ENCODE measurements around the gene E4F1.

E4F1 gene

DNA sequence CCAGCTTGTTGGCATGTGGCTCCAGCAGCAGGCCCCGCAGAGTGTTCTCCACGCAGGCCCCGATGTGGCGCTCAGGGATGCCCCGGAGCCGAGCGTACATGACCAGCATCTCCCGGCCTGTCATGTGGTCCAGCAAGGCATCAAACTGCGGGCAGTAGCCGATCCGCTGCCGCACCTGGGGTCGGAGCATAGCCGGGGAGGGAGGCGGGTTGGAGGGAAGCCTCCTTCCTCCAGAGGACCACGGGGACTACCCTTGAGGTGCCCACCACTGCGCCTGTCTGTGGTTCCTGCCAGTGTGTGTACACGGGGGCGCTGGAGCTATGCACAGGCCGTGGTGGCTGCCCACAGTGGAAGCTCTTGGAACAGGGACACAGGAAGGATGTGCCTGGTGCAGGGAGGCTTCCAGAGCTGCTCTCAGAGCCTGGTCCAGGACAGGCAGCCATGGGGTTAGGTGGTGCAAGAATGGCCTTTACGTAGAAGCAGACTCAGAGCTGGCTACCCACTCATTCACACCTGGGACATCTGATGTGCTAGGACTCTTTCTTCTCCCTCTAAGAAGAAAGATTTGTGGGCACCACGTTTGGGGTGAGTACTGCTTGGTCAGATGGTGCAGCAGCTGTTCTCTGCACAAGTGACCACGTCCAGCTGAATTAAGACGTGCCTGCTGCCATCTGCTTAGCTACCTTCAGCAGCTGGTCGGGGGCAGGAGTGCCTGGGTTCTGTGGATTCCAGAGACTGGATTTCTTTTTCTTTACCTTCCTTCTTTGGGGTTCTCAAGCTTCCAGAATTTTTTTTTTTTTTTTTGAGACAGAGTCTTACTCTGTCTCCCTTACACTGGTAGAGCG lies 55.8 kb downstream of the E4F1 start:
- H3K9ac ChIP-seq (ENCODE audit: low read depth, low read length), result no peak overlapping the region
- no peaks in the 10 kb centered on the region for H3K4me1 ChIP-seq (ENCODE audit: control insufficient read depth, insufficient read depth, low read length)
- H3K27me3 ChIP-seq (ENCODE audit: control insufficient read depth, insufficient read depth, low read length), result no peaks in the 10 kb centered on the region
- H3K4me3 ChIP-seq (ENCODE audit: low read depth, low read length), result no peak overlapping the region
- H3K27ac ChIP-seq (ENCODE audit: low read depth, low read length), result no peak overlapping the region
- no peaks in the 10 kb centered on the region for H3K36me3 ChIP-seq (ENCODE audit: control insufficient read depth, insufficient read depth, low read length)
- H3K9me3 ChIP-seq (ENCODE audit: control insufficient read depth, insufficient read depth, low read length), result no peaks in the 10 kb centered on the region

GRCh38 chr16:2280461-2280860 lies 57.1 kb downstream of the E4F1 start:
- H3K9ac ChIP-seq (ENCODE audit: low read depth, low read length), result no peak overlapping the region
- no peaks in the 10 kb centered on the region for H3K36me3 ChIP-seq (ENCODE audit: control insufficient read depth, insufficient read depth, low read length)
- no peak overlapping the region for H3K27ac ChIP-seq (ENCODE audit: low read depth, low read length)
- no peak overlapping the region for H3K4me3 ChIP-seq (ENCODE audit: low read depth, low read length)
- no peaks in the 10 kb centered on the region for H3K9me3 ChIP-seq (ENCODE audit: control insufficient read depth, insufficient read depth, low read length)
- no peaks in the 10 kb centered on the region for H3K27me3 ChIP-seq (ENCODE audit: control insufficient read depth, insufficient read depth, low read length)
- H3K4me1 ChIP-seq (ENCODE audit: control insufficient read depth, insufficient read depth, low read length), result no peaks in the 10 kb centered on the region

DNA sequence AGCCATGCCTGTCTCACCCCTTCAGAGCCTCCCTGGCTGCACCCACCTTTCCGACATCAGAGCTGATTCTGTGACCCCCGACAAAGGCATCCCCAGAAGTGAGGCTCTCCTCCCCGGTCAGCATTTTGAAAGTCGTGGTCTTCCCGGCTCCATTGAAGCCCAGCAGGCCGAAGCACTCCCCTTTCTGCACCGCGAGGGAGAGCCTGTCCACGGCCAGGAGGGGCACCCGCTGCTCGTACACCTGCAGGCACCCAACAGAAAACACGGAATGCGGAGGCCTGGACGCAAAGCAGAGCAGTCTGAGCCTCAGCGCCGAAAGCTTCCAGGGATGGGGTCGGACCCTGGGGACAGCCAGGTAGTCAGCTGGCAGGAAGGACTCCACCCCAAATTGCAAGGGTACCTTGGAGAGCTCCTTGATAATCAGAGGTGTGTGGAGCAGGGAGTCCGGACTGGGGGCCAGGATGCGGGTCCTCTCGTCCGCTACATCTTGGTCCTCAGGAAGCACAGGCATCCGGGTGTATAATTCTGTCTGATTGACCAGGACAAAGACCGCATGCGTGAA lies 57.7 kb downstream of the E4F1 start:
- Histone ChIP-seq H3K9me3 (ENCODE audit: control insufficient read depth, insufficient read depth, low read length) (no peaks in the 10 kb centered on the region), H3K9ac (ENCODE audit: low read depth, low read length) (no peak overlapping the region), H3K36me3 (ENCODE audit: control insufficient read depth, insufficient read depth, low read length) (no peaks in the 10 kb centered on the region), H3K4me1 (ENCODE audit: control insufficient read depth, insufficient read depth, low read length) (no peaks in the 10 kb centered on the region), H3K4me3 (ENCODE audit: low read depth, low read length) (no peak overlapping the region), H3K27me3 (ENCODE audit: control insufficient read depth, insufficient read depth, low read length) (no peaks in the 10 kb centered on the region), H3K27ac (ENCODE audit: low read depth, low read length) (no peak overlapping the region)

DNA sequence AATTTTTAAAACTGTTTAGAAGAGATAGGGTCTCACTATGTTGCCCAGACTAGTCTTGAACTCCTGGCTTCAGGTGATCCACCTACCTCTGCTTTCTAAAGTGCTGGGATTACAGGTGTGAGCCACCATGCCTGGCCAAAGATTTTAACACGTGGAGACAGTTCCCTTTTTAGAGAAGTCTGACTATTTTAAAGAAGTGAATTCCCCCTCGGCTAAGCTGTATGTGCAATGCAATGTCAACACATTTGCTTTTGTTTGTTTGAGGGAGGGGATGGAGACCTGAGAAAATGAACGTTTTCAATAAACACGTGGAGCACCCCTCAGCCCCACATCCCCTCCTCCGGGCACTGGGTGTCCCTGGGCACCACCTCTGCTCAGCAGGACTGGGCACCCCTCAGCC lies 58.9 kb downstream of the E4F1 start:
- no peaks in the 10 kb centered on the region for H3K36me3 ChIP-seq (ENCODE audit: control insufficient read depth, insufficient read depth, low read length)
- H3K27ac ChIP-seq (ENCODE audit: low read depth, low read length), result no peak overlapping the region
- H3K4me3 ChIP-seq (ENCODE audit: low read depth, low read length), result no peak overlapping the region
- no peaks in the 10 kb centered on the region for H3K4me1 ChIP-seq (ENCODE audit: control insufficient read depth, insufficient read depth, low read length)
- no peak overlapping the region for H3K9ac ChIP-seq (ENCODE audit: low read depth, low read length)
- no peaks in the 10 kb centered on the region for H3K9me3 ChIP-seq (ENCODE audit: control insufficient read depth, insufficient read depth, low read length)
- no peaks in the 10 kb centered on the region for H3K27me3 ChIP-seq (ENCODE audit: control insufficient read depth, insufficient read depth, low read length)

DNA sequence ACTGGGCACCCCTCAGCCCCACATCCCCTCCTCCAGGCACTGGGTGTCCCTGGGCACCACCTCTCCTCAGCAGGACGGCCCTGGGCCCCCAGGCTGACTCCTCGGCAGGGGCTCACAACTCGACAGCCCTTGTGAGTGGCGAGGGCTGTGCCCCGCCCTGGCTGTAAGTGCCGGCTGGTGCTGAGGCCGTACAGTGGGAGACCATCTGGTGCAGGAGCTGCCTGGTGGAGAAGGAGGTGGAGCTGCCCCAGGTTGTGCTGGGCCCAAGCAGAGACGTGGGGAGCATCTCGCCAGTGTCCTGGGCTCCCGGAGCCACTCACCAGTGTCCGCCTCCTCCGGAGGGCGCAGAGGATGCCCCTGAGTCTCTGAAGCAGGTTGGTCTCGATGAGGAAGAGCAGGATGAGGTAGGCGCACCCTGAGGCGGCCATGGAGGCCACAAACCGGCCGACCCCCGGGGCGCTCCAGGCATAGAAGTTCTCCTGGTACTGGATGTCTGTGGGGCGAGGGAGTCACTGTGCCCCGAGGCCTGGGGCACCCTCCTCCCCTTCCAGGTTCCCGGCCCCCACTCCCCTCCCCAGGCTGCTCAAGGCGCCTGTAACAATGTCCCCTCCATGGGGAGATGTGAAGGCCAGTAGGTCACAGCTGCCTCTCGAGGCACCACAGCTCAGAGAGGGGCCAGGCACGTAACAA lies 59.6 kb downstream of the E4F1 start:
- Histone ChIP-seq H3K27me3 (ENCODE audit: control insufficient read depth, insufficient read depth, low read length) (no peaks in the 10 kb centered on the region), H3K9me3 (ENCODE audit: control insufficient read depth, insufficient read depth, low read length) (no peaks in the 10 kb centered on the region), H3K27ac (ENCODE audit: low read depth, low read length) (no peak overlapping the region), H3K4me1 (ENCODE audit: control insufficient read depth, insufficient read depth, low read length) (no peaks in the 10 kb centered on the region), H3K36me3 (ENCODE audit: control insufficient read depth, insufficient read depth, low read length) (no peaks in the 10 kb centered on the region), H3K4me3 (ENCODE audit: low read depth, low read length) (no peak overlapping the region), H3K9ac (ENCODE audit: low read depth, low read length) (no peak overlapping the region)

DNA sequence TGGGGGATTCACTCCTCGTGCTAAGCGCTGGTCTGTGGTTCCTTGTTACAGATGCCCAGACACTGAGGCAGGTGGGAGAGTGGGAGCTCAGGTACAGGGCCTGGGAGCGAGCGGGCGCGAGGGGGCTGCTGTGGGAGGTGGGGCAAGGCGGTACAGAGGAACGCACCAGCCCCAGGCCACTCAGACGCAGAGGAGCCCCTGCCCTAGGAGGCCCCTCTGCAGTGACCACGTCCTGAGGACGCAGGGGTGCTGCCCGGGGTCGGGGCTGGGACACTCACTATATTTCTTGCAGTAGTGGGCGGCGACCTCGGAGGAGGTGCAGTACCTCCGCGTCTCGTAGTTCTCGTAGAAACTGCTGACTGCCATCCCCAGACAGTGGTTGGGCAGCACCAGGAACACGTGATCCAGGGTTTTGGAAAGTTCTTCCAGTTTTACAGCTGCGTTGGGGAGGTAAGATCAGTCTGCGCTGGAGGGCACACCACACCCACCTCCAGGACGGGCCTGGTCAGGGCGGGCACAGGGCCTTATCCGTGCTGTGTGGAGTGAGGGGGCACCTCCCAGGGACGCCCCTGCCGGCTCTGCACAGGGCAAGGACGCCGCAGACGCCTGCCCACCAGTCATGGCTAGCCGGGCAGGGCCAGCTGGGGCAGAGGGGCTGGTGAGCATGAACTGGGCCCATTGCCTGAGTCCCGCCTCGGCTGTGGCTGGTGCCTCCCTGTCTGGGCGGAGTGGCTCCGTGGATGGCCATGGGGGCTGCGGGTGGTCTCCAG lies 60.8 kb downstream of the E4F1 start:
- no peak overlapping the region for H3K27ac ChIP-seq (ENCODE audit: low read depth, low read length)
- H3K27me3 ChIP-seq (ENCODE audit: control insufficient read depth, insufficient read depth, low read length), result no peaks in the 10 kb centered on the region
- H3K36me3 ChIP-seq (ENCODE audit: control insufficient read depth, insufficient read depth, low read length), result no peaks in the 10 kb centered on the region
- no peaks in the 10 kb centered on the region for H3K4me1 ChIP-seq (ENCODE audit: control insufficient read depth, insufficient read depth, low read length)
- no peaks in the 10 kb centered on the region for H3K9me3 ChIP-seq (ENCODE audit: control insufficient read depth, insufficient read depth, low read length)
- H3K4me3 ChIP-seq (ENCODE audit: low read depth, low read length), result no peak overlapping the region
- H3K9ac ChIP-seq (ENCODE audit: low read depth, low read length), result no peak overlapping the region

GRCh38 chr16:2284797-2285576 lies 61.6 kb downstream of the E4F1 start:
- Histone ChIP-seq H3K4me3 (ENCODE audit: low read depth, low read length) (no peak overlapping the region), H3K27ac (ENCODE audit: low read depth, low read length) (no peak overlapping the region), H3K9ac (ENCODE audit: low read depth, low read length) (no peak overlapping the region), H3K4me1 (ENCODE audit: control insufficient read depth, insufficient read depth, low read length) (no peaks in the 10 kb centered on the region), H3K36me3 (ENCODE audit: control insufficient read depth, insufficient read depth, low read length) (no peaks in the 10 kb centered on the region), H3K9me3 (ENCODE audit: control insufficient read depth, insufficient read depth, low read length) (no peaks in the 10 kb centered on the region), H3K27me3 (ENCODE audit: control insufficient read depth, insufficient read depth, low read length) (no peaks in the 10 kb centered on the region)
